Renal cortical epithelial cell (primary cell): ENCODE data around the gene ZDBF2. TPM values are rescaled to one million over a fixed set of nuclear protein-coding genes. Genes with fewer than 3 reads are reported as not detected.
"Not testable (repeated sequence)": the region's sequence is repeated elsewhere in the genome, so short reads cannot be mapped to it uniquely, and the experiment has no call there.

Experiments used
- DNase-seq: peaks from one replicate; pipeline ENCODE4 v3.0.0-alpha.2; 2011; ENCODE audit warnings: low read depth
- total RNA-seq: library from RNA; depleted of rRNA; stranded (reverse); fragments of >200 nt; gene quantifications from 2 replicates; pipeline ENCODE4 v1.2.3, GENCODE V29; 2014

ZDBF2 gene
- total RNA-seq, 1 donor from 2014 or later, result 21.7 TPM

GRCh38 chr2:206323486-206323885 is 49.0 kb downstream of the ZDBF2 start:
- no peak for DNase-seq

GRCh38 chr2:206324869-206325268 is 50.4 kb downstream of the ZDBF2 start:
- DNase-seq, result no peak

GRCh38 chr2:206328974-206329373 is 54.5 kb downstream of the ZDBF2 start:
- no peak for DNase-seq

- no peak for DNase-seq
Observed at GRCh38 chr2:206336861-206337260, 62.4 kb downstream of the ZDBF2 start.

GRCh38 chr2:206337956-206338355 is 63.5 kb downstream of the ZDBF2 start:
- no peak for DNase-seq

- no peak for DNase-seq
Observed at GRCh38 chr2:206341396-206341795, 66.9 kb downstream of the ZDBF2 start.

GRCh38 chr2:206343144-206343543 is 68.7 kb downstream of the ZDBF2 start:
- no peak for DNase-seq

GRCh38 chr2:206343816-206344215 is 69.4 kb downstream of the ZDBF2 start:
- no peak for DNase-seq

GRCh38 chr2:206345606-206346005 is 71.1 kb downstream of the ZDBF2 start:
- no peak for DNase-seq

GRCh38 chr2:206349375-206349774 is 74.9 kb downstream of the ZDBF2 start:
- no peak for DNase-seq

GRCh38 chr2:206352571-206352970 is 78.1 kb downstream of the ZDBF2 start:
- no peak for DNase-seq

- no peak for DNase-seq
Observed at GRCh38 chr2:206353685-206354084, 79.2 kb downstream of the ZDBF2 start.

- no peak for DNase-seq
Observed at GRCh38 chr2:206354129-206354528, 79.7 kb downstream of the ZDBF2 start.

- not testable (repeated sequence) for DNase-seq
Observed at GRCh38 chr2:206356840-206357239, 82.4 kb downstream of the ZDBF2 start.

- not testable (repeated sequence) for DNase-seq
Observed at GRCh38 chr2:206360840-206361239, 86.4 kb downstream of the ZDBF2 start.

GRCh38 chr2:206361407-206362045 is 87.1 kb downstream of the ZDBF2 start:
- DNase-seq, result no peak

Other genes starting within 250 kb of the ZDBF2 start
- gene INO80D, start 188.5 kb upstream of the ZDBF2 start, total RNA-seq, result 7.5 and 15.3 TPM in 2 replicates
- 188 and 301 TPM in 2 replicates for gene NDUFS1, start 115.2 kb upstream of the ZDBF2 start, total RNA-seq
- 291 and 545 TPM in 2 replicates for gene EEF1B2, start 114.8 kb upstream of the ZDBF2 start, total RNA-seq
- gene ADAM23, start 168.9 kb downstream of the ZDBF2 start, total RNA-seq, result not detected in 2 replicates